ENCODE measurements around the gene FAM131A. TPM values are rescaled to one million over a fixed set of nuclear protein-coding genes. Genes with fewer than 3 reads are reported as not detected.

FAM131A gene
- total RNA-seq, 1 donor from 2014 or later = 41.5 TPM

GRCh38 chr3:184395320-184395660 lies 57.9 kb downstream of the FAM131A start:
- DNase-seq (ENCODE audit: low spot score) = no peak

Other genes with a start within 250 kb of the FAM131A start
- not detected for gene HTR3E, start 240.5 kb upstream of the FAM131A start, total RNA-seq
- 35.5 TPM for gene EIF2B5, start 202.2 kb upstream of the FAM131A start, total RNA-seq
- 99.2 TPM for gene DVL3, start 182.2 kb upstream of the FAM131A start, total RNA-seq
- 322 TPM for gene AP2M1, start 162.7 kb upstream of the FAM131A start, total RNA-seq
- 77.4 TPM for gene ABCF3, start 151.4 kb upstream of the FAM131A start, total RNA-seq
- gene VWA5B2, start 108.0 kb upstream of the FAM131A start, total RNA-seq = not detected
- 44.7 TPM for gene ALG3, start 88.6 kb upstream of the FAM131A start, total RNA-seq
- gene EEF1AKMT4, start 87.9 kb upstream of the FAM131A start, total RNA-seq = 3.2 TPM
- 0.40 TPM for gene CAMK2N2, start 76.0 kb upstream of the FAM131A start, total RNA-seq
- gene ECE2, start 61.6 kb upstream of the FAM131A start, total RNA-seq = 0.14 TPM
- gene PSMD2, start 38.4 kb upstream of the FAM131A start, total RNA-seq = 174 TPM
- gene EIF4G1, start 23.0 kb upstream of the FAM131A start, total RNA-seq = 330 TPM
- 104 TPM for gene CLCN2, start 24.0 kb downstream of the FAM131A start, total RNA-seq
- gene POLR2H, start 24.1 kb downstream of the FAM131A start, total RNA-seq = 107 TPM
- 0.29 TPM for gene THPO, start 40.6 kb downstream of the FAM131A start, total RNA-seq
- 6.5 TPM for gene CHRD, start 42.5 kb downstream of the FAM131A start, total RNA-seq
- 10.2 TPM for gene EPHB3, start 224.2 kb downstream of the FAM131A start, total RNA-seq